ENCODE data around the gene COMMD9.

DNA sequence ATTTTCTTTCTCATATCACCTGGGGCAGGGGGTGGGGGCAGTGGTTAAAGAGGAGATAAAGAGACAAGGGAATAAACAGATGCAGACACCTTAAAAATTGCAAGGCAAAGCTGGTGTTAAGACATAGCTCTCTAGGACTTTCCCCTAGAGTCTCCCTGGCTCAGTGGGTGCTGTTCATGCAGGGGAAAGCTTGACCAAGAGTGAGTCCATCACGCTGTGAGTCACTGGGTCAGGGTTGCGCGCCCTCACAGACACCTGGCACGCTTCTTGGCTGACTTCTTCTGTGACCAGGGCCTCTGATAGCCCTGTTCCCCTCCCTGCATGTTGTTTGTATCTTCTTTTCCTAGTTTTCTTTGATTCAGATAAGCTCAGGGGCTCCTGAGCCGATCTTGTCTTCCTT is 31.9 kb downstream of the COMMD9 start:
- TF ChIP-seq, protein P1, sequence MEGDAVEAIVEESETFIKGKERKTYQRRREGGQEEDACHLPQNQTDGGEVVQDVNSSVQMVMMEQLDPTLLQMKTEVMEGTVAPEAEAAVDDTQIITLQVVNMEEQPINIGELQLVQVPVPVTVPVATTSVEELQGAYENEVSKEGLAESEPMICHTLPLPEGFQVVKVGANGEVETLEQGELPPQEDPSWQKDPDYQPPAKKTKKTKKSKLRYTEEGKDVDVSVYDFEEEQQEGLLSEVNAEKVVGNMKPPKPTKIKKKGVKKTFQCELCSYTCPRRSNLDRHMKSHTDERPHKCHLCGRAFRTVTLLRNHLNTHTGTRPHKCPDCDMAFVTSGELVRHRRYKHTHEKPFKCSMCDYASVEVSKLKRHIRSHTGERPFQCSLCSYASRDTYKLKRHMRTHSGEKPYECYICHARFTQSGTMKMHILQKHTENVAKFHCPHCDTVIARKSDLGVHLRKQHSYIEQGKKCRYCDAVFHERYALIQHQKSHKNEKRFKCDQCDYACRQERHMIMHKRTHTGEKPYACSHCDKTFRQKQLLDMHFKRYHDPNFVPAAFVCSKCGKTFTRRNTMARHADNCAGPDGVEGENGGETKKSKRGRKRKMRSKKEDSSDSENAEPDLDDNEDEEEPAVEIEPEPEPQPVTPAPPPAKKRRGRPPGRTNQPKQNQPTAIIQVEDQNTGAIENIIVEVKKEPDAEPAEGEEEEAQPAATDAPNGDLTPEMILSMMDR (IDR thresholded peaks at IDR 0.05; ENCODE audit: low read depth, low read length): no peak
- no peak for TF ChIP-seq EZH2phosphoT487 (IDR thresholded peaks at IDR 0.05; ENCODE audit: low read depth)

Data from OCI-LY3 (cell line).